HUES64 (cell line): Measurements from ENCODE around the gene ARPIN.
"Not testable (repeated sequence)": the region's sequence is repeated elsewhere in the genome, so short reads cannot be mapped to it uniquely, and the experiment has no call there.

Experiments used
- H3K27ac ChIP-seq: 2 replicates; pipeline ENCODE4 v1.7.0; 2013; ENCODE audit warnings: low read depth, low read length, inconsistent platforms
- H3K27me3 ChIP-seq: 2 replicates; pipeline ENCODE4 v1.6.1; 2013; ENCODE audit warnings: mild to moderate bottlenecking, low read length; ENCODE audit not compliant: insufficient read depth
- H3K36me3 ChIP-seq: 2 replicates; pipeline ENCODE4 v1.6.1; 2013; ENCODE audit warnings: mild to moderate bottlenecking, low read length; ENCODE audit not compliant: insufficient read depth
- H3K4me1 ChIP-seq: 2 replicates; pipeline ENCODE4 v1.6.1; 2013; ENCODE audit warnings: mild to moderate bottlenecking, low read length, moderate library complexity; ENCODE audit not compliant: insufficient read depth
- H3K4me3 ChIP-seq: 2 replicates; pipeline ENCODE4 v1.5.1; 2013; ENCODE audit warnings: mild to moderate bottlenecking, low read length, moderate library complexity
- H3K9ac ChIP-seq: 2 replicates; pipeline ENCODE4 v1.6.1; 2013; ENCODE audit warnings: mild to moderate bottlenecking, low read depth, low read length
- H3K9me3 ChIP-seq: 2 replicates; pipeline ENCODE4 v1.6.1; 2013; ENCODE audit warnings: low read depth, low read length; ENCODE audit not compliant: insufficient read depth
- WGBS: fragments of 150-250, 120-280 bp; methylation state at CpG from one replicate; pipeline ENCODE4 v1.1.7; 2013; ENCODE audit warnings: missing lambda C conversion rate; 5-methylcytosine and 5-hydroxymethylcytosine counted together

Gene ARPIN

GRCh38 chr15:89876396-89877082 lies 36.2 kb downstream of the ARPIN start:
- peaks cover 56% of the 10 kb centered on the region for H3K36me3 ChIP-seq
- no peak overlapping the region for H3K27ac ChIP-seq
- no peaks in the 10 kb centered on the region for H3K27me3 ChIP-seq
- H3K9me3 ChIP-seq: no peaks in the 10 kb centered on the region
- no peak overlapping the region for H3K4me3 ChIP-seq
- no peaks in the 10 kb centered on the region for H3K4me1 ChIP-seq
- 95% methylated on average over 4 of the region's 4 CpGs for WGBS
- no peak overlapping the region for H3K9ac ChIP-seq

DNA sequence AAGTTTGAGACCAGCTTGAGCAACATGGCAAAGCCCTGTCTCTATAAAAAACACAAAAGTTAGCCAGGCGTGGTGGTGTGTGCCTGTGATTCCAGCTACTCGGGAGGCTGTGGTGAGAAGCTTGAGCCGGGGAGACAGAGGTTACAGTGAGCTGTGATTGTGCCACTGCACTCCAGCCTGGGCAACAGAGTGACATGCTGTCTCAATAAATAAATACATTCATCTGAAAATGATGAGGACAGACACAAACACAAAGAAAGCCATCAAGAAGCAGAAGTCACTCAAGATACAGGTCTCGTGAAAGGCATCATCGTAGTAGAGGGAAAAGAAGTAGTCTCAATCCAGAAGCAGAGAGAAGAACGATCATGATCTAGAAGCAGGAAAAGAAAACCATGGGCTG lies 37.0 kb downstream of the ARPIN start:
- Histone ChIP-seq H3K4me1 (no peaks in the 10 kb centered on the region), H3K36me3 (peaks cover 56% of the 10 kb centered on the region), H3K27me3 (no peaks in the 10 kb centered on the region), H3K9ac (no peak overlapping the region), H3K4me3 (no peak overlapping the region), H3K9me3 (no peaks in the 10 kb centered on the region), H3K27ac (no peak overlapping the region)
- 94% methylated on average over 6 of the region's 6 CpGs for WGBS

GRCh38 chr15:89874926-89875564 lies 37.7 kb downstream of the ARPIN start:
- Histone ChIP-seq H3K4me3 (no peak overlapping the region), H3K9me3 (0 out of 2 replicates have a peak, but pooled peaks cover 5% of the 10 kb centered on the region), H3K4me1 (no peaks in the 10 kb centered on the region), H3K9ac (no peak overlapping the region), H3K27ac (no peak overlapping the region), H3K36me3 (peaks cover 60% of the 10 kb centered on the region), H3K27me3 (no peaks in the 10 kb centered on the region)
- 43% methylated on average over 10 of the region's 10 CpGs for WGBS

- whole genome bisulfite sequencing: 97% methylated on average over 4 of the region's 4 CpGs
- Histone ChIP-seq H3K27ac (no peak overlapping the region), H3K9ac (no peak overlapping the region), H3K4me1 (no peaks in the 10 kb centered on the region), H3K36me3 (peaks cover 45% of the 10 kb centered on the region), H3K9me3 (0 out of 2 replicates have a peak, but pooled peaks cover 7% of the 10 kb centered on the region), H3K27me3 (no peaks in the 10 kb centered on the region), H3K4me3 (no peak overlapping the region)
Measured at GRCh38 chr15:89870688-89871288, 42.0 kb downstream of the ARPIN start.

GRCh38 chr15:89870006-89870405 lies 42.7 kb downstream of the ARPIN start:
- Histone ChIP-seq H3K9ac (no peak overlapping the region), H3K9me3 (0 out of 2 replicates have a peak, but pooled peaks cover 7% of the 10 kb centered on the region), H3K27me3 (no peaks in the 10 kb centered on the region), H3K4me1 (no peaks in the 10 kb centered on the region), H3K4me3 (no peak overlapping the region), H3K27ac (no peak overlapping the region), H3K36me3 (peaks cover 46% of the 10 kb centered on the region)
- 89% methylated on average over 5 of the region's 5 CpGs for WGBS

DNA sequence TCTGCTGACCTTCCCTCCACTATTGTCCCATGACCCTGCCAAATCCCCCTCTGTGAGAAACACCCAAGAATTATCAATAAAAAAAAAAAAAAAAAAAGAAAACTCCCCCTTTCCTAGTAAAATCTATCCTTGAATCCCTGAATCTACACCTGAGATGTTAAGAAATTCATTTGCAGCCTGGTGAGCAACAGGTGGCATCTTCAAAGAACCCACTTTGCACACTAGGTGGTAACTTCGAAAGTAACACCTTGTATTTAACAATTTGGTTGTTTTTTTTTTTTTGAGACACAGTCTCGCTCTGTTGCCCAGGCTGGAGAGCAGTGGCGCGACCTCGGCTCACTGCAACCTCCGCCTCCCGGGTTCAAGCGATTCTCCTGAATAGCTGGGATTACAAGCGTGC lies 43.3 kb downstream of the ARPIN start:
- H3K27ac ChIP-seq, H3K9me3 ChIP-seq, H3K27me3 ChIP-seq, H3K4me3 ChIP-seq, H3K9ac ChIP-seq, H3K4me1 ChIP-seq: not testable (repeated sequence)
- H3K36me3 ChIP-seq: peaks cover 50% of the 10 kb centered on the region
- 95% methylated on average over 9 of the region's 9 CpGs for WGBS

GRCh38 chr15:89864958-89865739 lies 47.6 kb downstream of the ARPIN start:
- no peak overlapping the region for H3K27ac ChIP-seq
- no peak overlapping the region for H3K4me3 ChIP-seq
- 89% methylated on average over 2 of the region's 3 CpGs for WGBS
- H3K4me1 ChIP-seq: no peaks in the 10 kb centered on the region
- peaks cover 54% of the 10 kb centered on the region for H3K36me3 ChIP-seq
- 0 out of 2 replicates have a peak, but pooled peaks cover 3% of the 10 kb centered on the region for H3K9me3 ChIP-seq
- no peak overlapping the region for H3K9ac ChIP-seq
- H3K27me3 ChIP-seq: no peaks in the 10 kb centered on the region

GRCh38 chr15:89863918-89864317 lies 48.8 kb downstream of the ARPIN start:
- no peak overlapping the region for H3K27ac ChIP-seq
- H3K4me3 ChIP-seq: no peak overlapping the region
- no peaks in the 10 kb centered on the region for H3K4me1 ChIP-seq
- no peaks in the 10 kb centered on the region for H3K9me3 ChIP-seq
- H3K36me3 ChIP-seq: peaks cover 47% of the 10 kb centered on the region
- H3K27me3 ChIP-seq: no peaks in the 10 kb centered on the region
- no peak overlapping the region for H3K9ac ChIP-seq

- H3K9ac ChIP-seq: no peak overlapping the region
- no peaks in the 10 kb centered on the region for H3K4me1 ChIP-seq
- 0 out of 2 replicates have a peak, but pooled peaks cover 3% of the 10 kb centered on the region for H3K9me3 ChIP-seq
- H3K27ac ChIP-seq: no peak overlapping the region
- 94% methylated on average over 2 of the region's 2 CpGs for WGBS
- no peaks in the 10 kb centered on the region for H3K27me3 ChIP-seq
- H3K36me3 ChIP-seq: peaks cover 61% of the 10 kb centered on the region
- no peak overlapping the region for H3K4me3 ChIP-seq
Measured at GRCh38 chr15:89860891-89861290, 51.9 kb downstream of the ARPIN start.

DNA sequence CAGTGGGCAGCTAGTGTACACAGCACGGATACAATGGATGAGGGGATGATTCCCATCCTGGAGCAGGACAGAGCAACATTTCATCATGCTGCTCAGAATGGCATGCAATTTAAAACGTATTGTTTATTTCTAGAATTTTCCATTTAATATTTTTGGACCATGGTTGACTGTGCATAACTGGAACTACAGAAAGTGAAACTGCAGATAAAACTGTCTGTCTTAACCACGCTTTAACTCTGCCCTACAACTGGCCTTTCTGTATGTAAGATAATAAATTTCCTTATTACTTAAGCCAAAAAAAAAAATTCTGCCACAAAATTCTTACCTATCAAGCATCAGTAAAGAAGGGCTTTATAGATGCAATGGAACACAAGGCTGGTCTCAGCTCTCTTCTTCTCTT lies 52.3 kb downstream of the ARPIN start:
- 98% methylated on average over 3 of the region's 3 CpGs for WGBS
- Histone ChIP-seq H3K4me1 (no peaks in the 10 kb centered on the region), H3K36me3 (peaks cover 57% of the 10 kb centered on the region), H3K9me3 (0 out of 2 replicates have a peak, but pooled peaks cover 4% of the 10 kb centered on the region), H3K27ac (no peak overlapping the region), H3K4me3 (no peak overlapping the region), H3K9ac (no peak overlapping the region), H3K27me3 (no peaks in the 10 kb centered on the region)
